Uterus (tissue), 2 donors: Measurements from ENCODE around the gene CELF2.

ENCODE experiments used
- POLR2A ChIP-seq, 2 donors: fragments of 450-650 bp; IDR thresholded peaks; one replicate each; pipeline ENCODE4 v1.6.1; 2016; ENCODE audit warnings: antibody characterized with exemption in 2 of 2, mild to moderate bottlenecking in 1 of 2, moderate library complexity in 1 of 2
- TF ChIP-seq, protein P1 (sequence below), 4 experiments: fragments of 200-600 bp in 2 of 4; fragments of 450-650 bp in 2 of 4; sonication (generic) in 2 of 4; IDR thresholded peaks; one replicate each; pipeline ENCODE4 v1.5.1; 2016 to 2019; ENCODE audit warnings: antibody characterized with exemption in 4 of 4, mild to moderate bottlenecking in 2 of 4, moderate library complexity in 1 of 4

DNA sequence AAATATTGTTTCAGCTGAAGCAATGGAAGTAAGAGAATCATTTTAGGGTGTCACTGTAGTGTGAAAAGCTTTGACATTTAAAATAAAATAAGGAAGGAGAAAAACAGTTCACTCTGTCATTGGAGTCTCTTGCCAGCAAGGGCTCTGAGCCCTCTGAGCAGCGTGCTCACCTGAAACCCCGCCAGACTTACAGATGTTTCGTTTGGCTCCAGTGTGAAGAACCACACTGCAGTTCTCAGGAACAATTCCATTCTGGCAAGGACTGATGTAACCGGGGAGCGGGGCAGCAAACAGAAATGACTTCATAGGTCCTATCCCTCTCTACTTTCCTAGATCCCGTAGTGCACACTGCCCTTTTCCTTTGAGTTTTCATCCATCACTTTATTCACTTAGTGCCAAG, 164.3 kb downstream of the CELF2 start:
- TF ChIP-seq, protein P1, sequence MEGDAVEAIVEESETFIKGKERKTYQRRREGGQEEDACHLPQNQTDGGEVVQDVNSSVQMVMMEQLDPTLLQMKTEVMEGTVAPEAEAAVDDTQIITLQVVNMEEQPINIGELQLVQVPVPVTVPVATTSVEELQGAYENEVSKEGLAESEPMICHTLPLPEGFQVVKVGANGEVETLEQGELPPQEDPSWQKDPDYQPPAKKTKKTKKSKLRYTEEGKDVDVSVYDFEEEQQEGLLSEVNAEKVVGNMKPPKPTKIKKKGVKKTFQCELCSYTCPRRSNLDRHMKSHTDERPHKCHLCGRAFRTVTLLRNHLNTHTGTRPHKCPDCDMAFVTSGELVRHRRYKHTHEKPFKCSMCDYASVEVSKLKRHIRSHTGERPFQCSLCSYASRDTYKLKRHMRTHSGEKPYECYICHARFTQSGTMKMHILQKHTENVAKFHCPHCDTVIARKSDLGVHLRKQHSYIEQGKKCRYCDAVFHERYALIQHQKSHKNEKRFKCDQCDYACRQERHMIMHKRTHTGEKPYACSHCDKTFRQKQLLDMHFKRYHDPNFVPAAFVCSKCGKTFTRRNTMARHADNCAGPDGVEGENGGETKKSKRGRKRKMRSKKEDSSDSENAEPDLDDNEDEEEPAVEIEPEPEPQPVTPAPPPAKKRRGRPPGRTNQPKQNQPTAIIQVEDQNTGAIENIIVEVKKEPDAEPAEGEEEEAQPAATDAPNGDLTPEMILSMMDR (IDR thresholded peaks at IDR 0.05) = no peak
- no peak for TF ChIP-seq POLR2A (IDR thresholded peaks at IDR 0.05)
